ENCODE data around the gene CDC14A.

Gene CDC14A

DNA sequence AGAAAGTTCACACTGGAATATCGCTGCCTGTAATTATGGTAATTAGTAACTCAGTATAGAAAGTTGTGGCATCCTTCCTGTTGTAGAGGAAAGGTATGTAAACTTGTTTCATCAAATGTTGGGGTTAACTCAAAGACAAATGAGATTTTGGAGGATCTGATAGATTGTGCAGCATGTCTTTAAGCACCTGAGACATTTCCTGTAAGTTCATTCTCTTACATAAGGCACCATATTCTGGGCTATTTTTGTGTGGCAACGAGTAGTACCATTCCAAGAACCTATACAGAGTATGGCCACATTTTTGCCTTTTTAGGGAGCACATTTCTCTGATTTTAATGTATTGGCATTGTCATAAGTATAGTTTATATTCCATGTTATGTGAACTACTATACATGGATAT lies 88.8 kb downstream of the CDC14A start:
- POLR2A ChIA-PET, result no interaction called here
- DNase-seq (ENCODE audit: extremely low spot score), result no peak
- CTCF ChIA-PET, result interaction anchor here (0.5 kb wide), 1 partner anchor 399 kb away, joined by 4 read pairs; no protein-coding TSS in a partner anchor
- TF ChIP-seq FOXM1 (IDR thresholded peaks at IDR 0.05; ENCODE audit: borderline replicate concordance) (no peak), ARNT (IDR thresholded peaks at IDR 0.05) (no peak), NFRKB (IDR thresholded peaks at IDR 0.05) (no peak), CTBP1 (IDR thresholded peaks at IDR 0.05; ENCODE audit: borderline replicate concordance) (no peak), FOXK2 (IDR thresholded peaks at IDR 0.05) (no peak), FOXA1 (IDR thresholded peaks at IDR 0.05) (no peak), TARDBP (IDR thresholded peaks at IDR 0.05) (no peak), SP1 (IDR thresholded peaks at IDR 0.05) (no peak), HDGF (IDR thresholded peaks at IDR 0.05; ENCODE audit: borderline replicate concordance) (no peak), SUZ12 (IDR thresholded peaks at IDR 0.05) (no peak), L3MBTL2 (conservative IDR thresholded peaks at IDR 0.05) (no peak), BHLHE40 (IDR thresholded peaks at IDR 0.05; ENCODE audit: borderline replicate concordance) (no peak), ZNF384 (IDR thresholded peaks at IDR 0.05) (no peak), ELF4 (IDR thresholded peaks at IDR 0.05) (no peak), LEF1 (IDR thresholded peaks at IDR 0.05; ENCODE audit: borderline replicate concordance) (no peak)
- TF ChIP-seq, protein P1, sequence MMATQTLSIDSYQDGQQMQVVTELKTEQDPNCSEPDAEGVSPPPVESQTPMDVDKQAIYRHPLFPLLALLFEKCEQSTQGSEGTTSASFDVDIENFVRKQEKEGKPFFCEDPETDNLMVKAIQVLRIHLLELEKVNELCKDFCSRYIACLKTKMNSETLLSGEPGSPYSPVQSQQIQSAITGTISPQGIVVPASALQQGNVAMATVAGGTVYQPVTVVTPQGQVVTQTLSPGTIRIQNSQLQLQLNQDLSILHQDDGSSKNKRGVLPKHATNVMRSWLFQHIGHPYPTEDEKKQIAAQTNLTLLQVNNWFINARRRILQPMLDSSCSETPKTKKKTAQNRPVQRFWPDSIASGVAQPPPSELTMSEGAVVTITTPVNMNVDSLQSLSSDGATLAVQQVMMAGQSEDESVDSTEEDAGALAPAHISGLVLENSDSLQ (IDR thresholded peaks at IDR 0.05), result no peak

DNA sequence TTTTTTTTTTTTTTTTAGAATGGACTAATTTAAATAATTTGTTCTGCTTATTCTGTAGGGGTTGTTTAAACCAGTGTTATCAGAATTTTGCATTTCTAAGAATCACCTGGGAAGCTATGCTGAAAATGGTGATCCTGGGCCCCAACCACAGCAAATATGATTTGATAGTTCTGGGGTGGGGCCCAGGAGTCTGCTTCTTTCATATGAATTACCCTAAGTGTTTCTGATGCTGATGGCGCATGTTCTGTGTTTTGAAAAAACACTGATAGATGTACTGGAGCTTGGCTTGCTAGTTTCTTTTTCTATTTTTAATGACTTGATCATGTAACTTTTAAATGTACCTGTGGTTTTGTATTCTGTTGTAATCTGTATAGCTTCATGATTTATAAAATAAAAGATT lies 89.3 kb downstream of the CDC14A start:
- ChIA-PET CTCF (no interaction called here), POLR2A (no interaction called here)
- no peak for TF ChIP-seq HDGF (IDR thresholded peaks at IDR 0.05; ENCODE audit: borderline replicate concordance)
- no peak for TF ChIP-seq SUZ12 (IDR thresholded peaks at IDR 0.05)
- TF ChIP-seq ELF4 (IDR thresholded peaks at IDR 0.05), result no peak
- no peak for TF ChIP-seq CTBP1 (IDR thresholded peaks at IDR 0.05; ENCODE audit: borderline replicate concordance)
- no peak for TF ChIP-seq LEF1 (IDR thresholded peaks at IDR 0.05; ENCODE audit: borderline replicate concordance)
- no peak for TF ChIP-seq TARDBP (IDR thresholded peaks at IDR 0.05)
- TF ChIP-seq L3MBTL2 (conservative IDR thresholded peaks at IDR 0.05), result no peak
- no peak for TF ChIP-seq ZNF384 (IDR thresholded peaks at IDR 0.05)
- TF ChIP-seq FOXM1 (IDR thresholded peaks at IDR 0.05; ENCODE audit: borderline replicate concordance), result no peak
- TF ChIP-seq FOXA1 (IDR thresholded peaks at IDR 0.05), result no peak
- TF ChIP-seq, protein P1 (IDR thresholded peaks at IDR 0.05), result no peak
- TF ChIP-seq SP1 (IDR thresholded peaks at IDR 0.05), result no peak
- TF ChIP-seq NFRKB (IDR thresholded peaks at IDR 0.05), result no peak
- DNase-seq (ENCODE audit: extremely low spot score), result no peak

DNA sequence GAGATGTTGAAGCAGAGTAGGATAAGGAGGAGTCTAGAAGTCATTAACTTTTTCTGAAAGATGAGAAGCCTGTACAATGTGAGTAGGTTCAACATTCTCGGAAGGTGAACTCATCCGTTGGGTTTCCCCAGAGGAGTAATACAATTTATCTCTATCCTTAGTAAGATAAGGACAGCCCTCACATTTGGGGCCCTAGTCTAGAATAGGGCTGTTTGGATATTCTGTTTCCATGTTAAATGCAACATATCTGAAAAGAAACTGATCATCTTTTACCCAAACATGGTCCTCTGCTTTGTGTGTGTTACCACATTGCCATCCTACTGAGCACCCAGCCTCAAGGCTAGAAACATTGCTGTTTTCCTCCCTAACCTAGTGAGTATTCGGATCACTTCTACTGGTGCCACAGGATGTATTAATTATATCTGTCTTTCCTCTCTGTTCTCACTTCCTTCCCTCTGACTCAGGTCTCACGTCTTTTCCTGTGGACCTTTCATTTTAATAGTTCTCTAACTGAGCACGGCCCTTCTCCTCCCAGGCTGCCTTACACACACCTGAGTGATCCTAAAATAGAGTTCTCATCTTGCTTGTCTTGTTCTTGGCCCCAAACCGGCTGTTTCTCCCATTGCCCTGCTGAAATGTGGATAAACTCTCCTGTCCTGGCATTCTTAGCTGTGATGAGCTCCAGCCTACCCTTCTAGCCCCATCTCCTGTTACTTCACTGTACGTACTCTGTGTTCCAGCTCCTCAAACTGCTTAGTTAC lies 91.7 kb downstream of the CDC14A start:
- no peak for DNase-seq (ENCODE audit: extremely low spot score)
- CTCF ChIA-PET, result interaction anchor here (1.0 to 2.8 kb wide), 2 partner anchors 16 to 20 kb away, joined by 4 to 6 read pairs; no protein-coding TSS in a partner anchor
- POLR2A ChIA-PET, result no interaction called here
- TF ChIP-seq CTBP1 (IDR thresholded peaks at IDR 0.05; ENCODE audit: borderline replicate concordance), result no peak
- TF ChIP-seq FOXA1 (IDR thresholded peaks at IDR 0.05), result no peak
- TF ChIP-seq ELF4 (IDR thresholded peaks at IDR 0.05), result no peak
- no peak for TF ChIP-seq FOXM1 (IDR thresholded peaks at IDR 0.05; ENCODE audit: borderline replicate concordance)
- no peak for TF ChIP-seq L3MBTL2 (conservative IDR thresholded peaks at IDR 0.05)
- TF ChIP-seq SP1 (IDR thresholded peaks at IDR 0.05), result no peak
- TF ChIP-seq, protein P1 (IDR thresholded peaks at IDR 0.05), result no peak
- TF ChIP-seq FOXK2 (IDR thresholded peaks at IDR 0.05), result no peak
- no peak for TF ChIP-seq SUZ12 (IDR thresholded peaks at IDR 0.05)
- no peak for TF ChIP-seq LEF1 (IDR thresholded peaks at IDR 0.05; ENCODE audit: borderline replicate concordance)
- no peak for TF ChIP-seq BHLHE40 (IDR thresholded peaks at IDR 0.05; ENCODE audit: borderline replicate concordance)
- no peak for TF ChIP-seq TARDBP (IDR thresholded peaks at IDR 0.05)
- TF ChIP-seq HDGF (IDR thresholded peaks at IDR 0.05; ENCODE audit: borderline replicate concordance), result no peak
- no peak for TF ChIP-seq ARNT (IDR thresholded peaks at IDR 0.05)
- no peak for TF ChIP-seq ZNF384 (IDR thresholded peaks at IDR 0.05)

DNA sequence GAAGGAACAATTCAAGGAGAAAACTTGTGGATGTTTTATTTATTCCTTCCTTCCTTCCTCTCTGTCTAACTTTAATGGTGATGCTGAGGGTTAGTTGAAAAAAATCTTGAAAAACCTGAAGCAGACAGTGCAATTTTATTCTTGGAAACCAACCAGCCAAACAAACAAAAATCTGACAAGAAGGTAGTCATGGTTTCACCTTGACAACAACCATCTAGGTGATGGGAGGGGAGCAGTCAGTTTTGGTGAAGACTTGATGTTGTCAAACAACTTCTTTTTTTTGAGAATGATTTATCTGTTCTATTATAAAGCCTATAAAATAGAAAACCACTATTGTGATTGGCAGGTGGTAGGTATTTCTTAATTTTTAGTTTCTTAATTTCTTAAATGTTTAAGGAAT lies 93.3 kb downstream of the CDC14A start:
- ChIA-PET CTCF (interaction anchor here (2.8 kb wide), 1 partner anchor 14 kb away, joined by 6 read pairs; no protein-coding TSS in a partner anchor), POLR2A (no interaction called here)
- TF ChIP-seq TARDBP (IDR thresholded peaks at IDR 0.05) (no peak), LEF1 (IDR thresholded peaks at IDR 0.05; ENCODE audit: borderline replicate concordance) (no peak), L3MBTL2 (conservative IDR thresholded peaks at IDR 0.05) (no peak), HDGF (IDR thresholded peaks at IDR 0.05; ENCODE audit: borderline replicate concordance) (no peak), ARNT (IDR thresholded peaks at IDR 0.05) (no peak)

DNA sequence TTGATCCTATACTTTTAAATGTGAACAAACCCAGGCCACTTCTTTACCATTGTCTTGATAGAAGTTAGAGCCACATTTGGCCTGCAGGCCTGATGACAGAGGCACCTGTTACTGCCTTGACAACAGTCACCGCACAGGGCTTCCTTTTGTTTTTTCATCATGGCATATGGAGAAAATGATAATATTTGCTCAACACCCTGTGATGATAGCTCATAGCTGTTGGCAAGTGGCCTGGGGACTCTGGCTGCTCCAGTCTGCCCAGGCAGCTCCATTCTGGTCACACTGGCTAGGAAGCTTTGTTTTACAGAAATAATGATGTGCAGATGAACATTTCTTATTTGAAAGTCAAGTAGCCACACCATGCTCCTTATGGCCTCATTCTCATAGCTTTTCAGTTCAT lies 96.1 kb downstream of the CDC14A start:
- DNase-seq (ENCODE audit: extremely low spot score), result no peak
- POLR2A ChIA-PET, result no interaction called here
- TF ChIP-seq FOXM1 (IDR thresholded peaks at IDR 0.05; ENCODE audit: borderline replicate concordance) (no peak), HDGF (IDR thresholded peaks at IDR 0.05; ENCODE audit: borderline replicate concordance) (no peak), L3MBTL2 (conservative IDR thresholded peaks at IDR 0.05) (no peak), CTBP1 (IDR thresholded peaks at IDR 0.05; ENCODE audit: borderline replicate concordance) (no peak), ZNF384 (IDR thresholded peaks at IDR 0.05) (no peak), ELF4 (IDR thresholded peaks at IDR 0.05) (no peak), FOXA1 (IDR thresholded peaks at IDR 0.05) (no peak), LEF1 (IDR thresholded peaks at IDR 0.05; ENCODE audit: borderline replicate concordance) (no peak), BHLHE40 (IDR thresholded peaks at IDR 0.05; ENCODE audit: borderline replicate concordance) (no peak), ARNT (IDR thresholded peaks at IDR 0.05) (no peak), NFRKB (IDR thresholded peaks at IDR 0.05) (no peak), SP1 (IDR thresholded peaks at IDR 0.05) (no peak), TARDBP (IDR thresholded peaks at IDR 0.05) (no peak)
- TF ChIP-seq, protein P1 (IDR thresholded peaks at IDR 0.05), result no peak
- CTCF ChIA-PET, result interaction anchor here (1.5 kb wide), 1 partner anchor 15 kb away, joined by 3 read pairs; no protein-coding TSS in a partner anchor

More for the DNA sequence above, 93.3 kb downstream of the CDC14A start:
- DNase-seq (ENCODE audit: extremely low spot score), result no peak

All from HEK293T (cell line).